Measurements from ENCODE around the gene ICAM2.

ICAM2 gene

DNA sequence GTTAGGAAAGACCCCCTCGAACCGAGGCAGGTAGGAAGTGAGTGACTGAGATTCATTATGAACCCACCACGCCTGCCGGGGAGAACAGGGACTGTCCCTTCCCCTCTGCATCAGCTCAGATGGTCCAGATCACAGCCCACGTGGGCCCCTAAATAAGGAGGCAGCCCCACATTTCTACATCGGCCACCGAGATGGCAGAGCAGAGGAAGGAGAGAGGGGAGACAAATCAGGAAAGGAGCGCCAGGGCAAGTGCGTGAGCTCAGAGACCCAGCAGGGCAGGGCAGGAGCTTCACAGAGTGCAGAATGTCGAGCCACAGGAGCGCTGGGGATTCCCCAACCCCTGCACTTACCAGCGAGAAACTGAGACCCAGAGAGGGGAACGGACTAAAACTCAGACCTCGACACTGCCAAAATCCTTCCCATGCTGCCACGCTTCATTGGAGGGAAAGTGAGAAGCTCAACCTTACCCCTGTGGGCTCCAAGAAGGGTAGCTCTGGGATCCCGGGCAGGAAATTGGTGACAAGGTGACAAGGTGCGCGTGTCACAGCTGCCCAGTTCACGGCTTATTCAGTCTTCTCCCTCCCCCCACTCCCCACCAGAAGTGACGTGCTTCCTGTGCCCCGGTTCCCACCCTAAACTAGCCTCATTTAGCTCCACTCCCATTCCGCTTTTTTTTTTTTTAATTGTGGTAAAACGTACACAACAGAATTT, at the start of gene ICAM2:
Gene ICAM2 (minus strand): TSS at position 578 of the 711 bp plus-strand sequence. CDS start 13,942 bp downstream, outside the sequence.
- peak within 1 kb of the TSS; percentile 99 for H3K4me2 ChIP-seq (ENCODE audit: low read depth, low read length, poor library complexity, severe bottlenecking)
- H3K36me3 ChIP-seq (ENCODE audit: low read length): no peaks in the 10 kb centered on the region
- peak within 1 kb of the TSS; percentile 98 for H3K27ac ChIP-seq (ENCODE audit: low read depth, low read length)
- no peaks in the 10 kb centered on the region for H3K9me2 ChIP-seq (replicated peaks; ENCODE audit: insufficient read depth, low read length)
- peak within 1 kb of the TSS; percentile 65 for H3K4me3 ChIP-seq (ENCODE audit: insufficient read depth, low read length, poor library complexity, severe bottlenecking)
- TF ChIP-seq CTCF (IDR thresholded peaks at IDR 0.05; ENCODE audit: insufficient read depth, low read length, poor library complexity, severe bottlenecking) (no peak), EZH2phosphoT487 (conservative IDR thresholded peaks at IDR 0.05; ENCODE audit: low read length) (no peak)
- H3K79me2 ChIP-seq (ENCODE audit: insufficient read depth, low read length): peaks cover 36% of the 10 kb centered on the region
- H3K9ac ChIP-seq (ENCODE audit: low read length): peak within 1 kb of the TSS; percentile 80
- no peaks in the 10 kb centered on the region for H3K9me3 ChIP-seq (ENCODE audit: insufficient read depth, low read length)
- peak within 1 kb of the TSS; percentile 4 for H2AFZ ChIP-seq (ENCODE audit: low read depth, low read length, severe bottlenecking)
- no peaks in the 10 kb centered on the region for H3K27me3 ChIP-seq (ENCODE audit: low read length)
- no peaks in the 10 kb centered on the region for H4K20me1 ChIP-seq (ENCODE audit: low read depth, low read length)
- peaks cover 74% of the 10 kb centered on the region for H3F3A ChIP-seq (ENCODE audit: insufficient read depth)

DNA sequence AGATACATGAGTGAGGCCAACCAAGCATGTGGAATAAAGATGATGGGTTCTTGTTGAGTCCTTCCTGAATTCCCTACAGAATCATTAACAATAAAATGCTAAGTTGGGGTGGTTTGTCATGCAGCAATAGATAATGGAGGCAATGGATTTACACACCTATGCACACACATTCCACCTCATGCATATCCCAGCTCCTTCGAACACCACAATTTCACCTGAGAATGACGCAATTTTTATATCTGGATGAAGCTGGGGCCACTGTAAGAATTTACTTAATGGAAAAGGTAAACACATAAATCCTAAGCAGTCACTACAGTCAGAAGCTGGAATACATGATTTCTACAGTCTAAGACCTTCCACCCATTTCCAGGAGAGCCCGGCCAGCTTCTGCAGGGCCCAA, 49.8 kb upstream of the ICAM2 start:
- H4K20me1 ChIP-seq (ENCODE audit: low read depth, low read length): no peaks in the 10 kb centered on the region
- H3K27ac ChIP-seq (ENCODE audit: low read depth, low read length): no peak overlapping the region
- H2AFZ ChIP-seq (ENCODE audit: low read depth, low read length, severe bottlenecking): no peak overlapping the region
- H3K9me3 ChIP-seq (ENCODE audit: insufficient read depth, low read length): peaks cover 9% of the 10 kb centered on the region; the same call in 1 of the 2 replicates
- no peak overlapping the region for H3K4me2 ChIP-seq (ENCODE audit: low read depth, low read length, poor library complexity, severe bottlenecking)
- H3F3A ChIP-seq (ENCODE audit: insufficient read depth): peaks cover 8% of the 10 kb centered on the region; the same call in 1 of the 2 replicates
- H3K9me2 ChIP-seq (replicated peaks; ENCODE audit: insufficient read depth, low read length): no peaks in the 10 kb centered on the region
- H3K4me3 ChIP-seq (ENCODE audit: insufficient read depth, low read length, poor library complexity, severe bottlenecking): no peak overlapping the region
- no peaks in the 10 kb centered on the region for H3K79me2 ChIP-seq (ENCODE audit: insufficient read depth, low read length)
- no peaks in the 10 kb centered on the region for H3K27me3 ChIP-seq (ENCODE audit: low read length)
- H3K9ac ChIP-seq (ENCODE audit: low read length): no peak overlapping the region
- H3K36me3 ChIP-seq (ENCODE audit: low read length): no peaks in the 10 kb centered on the region
- TF ChIP-seq CTCF (IDR thresholded peaks at IDR 0.05; ENCODE audit: insufficient read depth, low read length, poor library complexity, severe bottlenecking): no peak
- no peak for TF ChIP-seq EZH2phosphoT487 (conservative IDR thresholded peaks at IDR 0.05; ENCODE audit: low read length)

- Histone ChIP-seq H2AFZ (ENCODE audit: low read depth, low read length, severe bottlenecking) (no peak overlapping the region), H4K20me1 (ENCODE audit: low read depth, low read length) (no peaks in the 10 kb centered on the region), H3K79me2 (ENCODE audit: insufficient read depth, low read length) (no peaks in the 10 kb centered on the region), H3K4me2 (ENCODE audit: low read depth, low read length, poor library complexity, severe bottlenecking) (no peak overlapping the region), H3K4me3 (ENCODE audit: insufficient read depth, low read length, poor library complexity, severe bottlenecking) (no peak overlapping the region), H3K36me3 (ENCODE audit: low read length) (no peaks in the 10 kb centered on the region), H3K9me2 (replicated peaks; ENCODE audit: insufficient read depth, low read length) (no peaks in the 10 kb centered on the region), H3K9me3 (ENCODE audit: insufficient read depth, low read length) (peaks cover 9% of the 10 kb centered on the region; the same call in 1 of the 2 replicates), H3K9ac (ENCODE audit: low read length) (no peak overlapping the region), H3K27ac (ENCODE audit: low read depth, low read length) (no peak overlapping the region), H3F3A (ENCODE audit: insufficient read depth) (0 out of 2 replicates have a peak, but pooled peaks cover 3% of the 10 kb centered on the region), H3K27me3 (ENCODE audit: low read length) (no peaks in the 10 kb centered on the region)
- TF ChIP-seq CTCF (IDR thresholded peaks at IDR 0.05; ENCODE audit: insufficient read depth, low read length, poor library complexity, severe bottlenecking) (no peak), EZH2phosphoT487 (conservative IDR thresholded peaks at IDR 0.05; ENCODE audit: low read length) (no peak)
These were observed 48.7 kb upstream of the ICAM2 start for GRCh38 chr17:64069143-64069542.
